GM12865 (cell line): Measurements from ENCODE around the gene FAM47C.
"Not testable (repeated sequence)": the region's sequence is repeated elsewhere in the genome, so short reads cannot be mapped to it uniquely, and the experiment has no call there.

ENCODE experiments used
- DNase-seq: peaks from one replicate; pipeline ENCODE4 v3.0.0; 2010; ENCODE audit warnings: low read depth
- H3K4me3 ChIP-seq: 2 replicates; pipeline ENCODE4 v1.5.1; 2011; ENCODE audit warnings: mild to moderate bottlenecking, low read depth, low read length, control low read depth
- CTCF ChIP-seq: IDR thresholded peaks from 2 replicates; pipeline ENCODE4 v1.5.1; 2011; ENCODE audit warnings: low read length, control low read depth, low read depth, inconsistent platforms; ENCODE audit not compliant: insufficient read depth; ENCODE audit errors: missing control alignments

The FAM47C gene

DNA sequence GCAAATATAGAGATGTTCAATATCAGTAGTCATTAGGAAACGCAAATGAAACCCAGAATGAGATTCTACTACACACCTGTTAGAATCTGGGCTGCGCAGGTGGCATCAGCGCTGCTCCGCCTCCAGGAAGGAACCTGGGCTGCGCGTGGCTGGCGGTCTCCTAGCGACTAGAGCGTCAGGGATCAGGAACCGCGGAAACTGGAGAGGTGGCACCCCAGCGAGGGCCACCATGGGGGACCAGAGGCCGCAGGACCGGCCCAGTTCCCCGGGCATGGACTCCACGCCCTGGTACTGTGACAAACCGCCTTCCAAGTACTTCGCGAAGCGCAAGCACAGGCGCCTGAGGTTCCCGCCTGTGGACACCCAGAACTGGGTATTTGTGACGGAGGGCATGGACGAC, at the start of gene FAM47C:
TSS of gene FAM47C (plus strand) at position 185 of the 400 bp plus-strand sequence. CDS start at position 230, 45 bp downstream.
- not testable (repeated sequence) for H3K4me3 ChIP-seq, DNase-seq

- no peak overlapping the region for H3K4me3 ChIP-seq
- TF ChIP-seq CTCF: no peak
- no peak for DNase-seq
These were observed 46.6 kb upstream of the FAM47C start for GRCh38 chrX:36961590-36961989.

DNA sequence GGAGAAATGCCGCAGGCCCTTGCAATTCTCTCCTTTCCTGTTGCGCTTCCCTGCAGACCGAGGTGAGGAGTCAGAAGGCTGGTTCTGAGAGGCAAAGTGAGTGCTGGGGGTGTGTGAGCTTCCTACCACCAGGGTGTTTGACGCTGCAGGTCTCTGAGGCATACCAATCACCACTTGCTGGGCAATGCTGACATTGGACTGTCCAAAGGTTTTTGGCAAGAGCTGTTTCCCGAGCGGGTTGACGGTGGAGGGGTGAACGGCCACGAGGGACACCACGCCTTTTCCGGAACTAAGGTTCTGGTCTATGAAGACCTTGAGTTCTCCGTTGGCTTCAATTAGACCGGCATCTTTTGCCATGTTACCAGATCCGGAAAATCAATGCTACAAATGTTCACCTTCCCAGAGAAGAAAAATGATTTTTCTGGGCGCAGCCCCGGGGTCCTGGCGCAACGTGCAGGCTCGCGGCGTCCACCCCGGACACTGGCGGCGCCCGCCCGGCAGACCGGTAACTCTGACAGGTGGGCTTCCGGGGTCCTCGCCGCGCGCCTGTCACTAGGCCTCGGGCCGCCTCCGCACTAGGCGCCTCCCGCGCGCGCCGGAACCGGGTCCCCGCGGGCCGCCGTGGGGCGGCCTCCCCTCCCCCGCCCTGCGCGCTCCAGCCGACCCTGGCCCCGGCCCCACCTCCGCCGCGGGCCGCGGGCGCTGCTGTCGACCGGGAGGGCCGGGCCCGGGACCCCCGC, 44.9 kb upstream of the FAM47C start:
- DNase-seq: no peak
- no peak for TF ChIP-seq CTCF
- H3K4me3 ChIP-seq: no peak overlapping the region

GRCh38 chrX:36963852-36964251, 44.3 kb upstream of the FAM47C start:
- H3K4me3 ChIP-seq: no peak overlapping the region
- TF ChIP-seq CTCF: no peak
- DNase-seq: no peak

- no peak for DNase-seq
- TF ChIP-seq CTCF: no peak
- H3K4me3 ChIP-seq: no peak overlapping the region
These were observed 34.6 kb upstream of the FAM47C start for GRCh38 chrX:36973575-36973974.

DNA sequence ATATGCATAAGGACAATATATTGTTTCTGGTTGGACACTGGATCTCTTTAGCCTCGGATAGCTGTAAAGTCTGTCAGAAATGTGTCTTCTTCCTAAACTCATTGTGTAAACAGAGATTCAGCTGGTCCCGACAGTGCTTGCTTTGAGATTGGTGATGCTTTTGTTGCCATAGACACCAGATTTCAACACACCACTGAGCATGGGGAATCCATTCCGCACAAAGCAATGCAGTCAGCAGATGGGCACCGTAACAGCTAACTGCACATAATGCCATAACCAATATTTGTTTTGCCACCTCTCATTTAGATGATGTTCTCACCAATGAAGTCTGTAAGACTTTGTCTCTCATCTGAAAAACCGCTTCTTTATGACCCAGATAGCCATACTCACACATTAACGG, 33.3 kb upstream of the FAM47C start:
- DNase-seq: no peak
- TF ChIP-seq CTCF: no peak

GRCh38 chrX:36978886-36979285, 29.3 kb upstream of the FAM47C start:
- DNase-seq: no peak
- TF ChIP-seq CTCF: no peak
- no peak overlapping the region for H3K4me3 ChIP-seq

More for the DNA sequence above, 33.3 kb upstream of the FAM47C start:
- H3K4me3 ChIP-seq: no peak overlapping the region
